Activated CD8-positive, alpha-beta memory T cell treated with anti-CD3 and anti-CD28 coated beads, Interleukin-2, amount 50 U/mL, for 1 hour (primary cell): ENCODE results near the gene ALKBH5.

Source experiments
- DNase-seq: peaks from one replicate; pipeline ENCODE4 v3.0.0-alpha.2; 2020; ENCODE audit errors: extremely low read depth

Gene ALKBH5

DNA sequence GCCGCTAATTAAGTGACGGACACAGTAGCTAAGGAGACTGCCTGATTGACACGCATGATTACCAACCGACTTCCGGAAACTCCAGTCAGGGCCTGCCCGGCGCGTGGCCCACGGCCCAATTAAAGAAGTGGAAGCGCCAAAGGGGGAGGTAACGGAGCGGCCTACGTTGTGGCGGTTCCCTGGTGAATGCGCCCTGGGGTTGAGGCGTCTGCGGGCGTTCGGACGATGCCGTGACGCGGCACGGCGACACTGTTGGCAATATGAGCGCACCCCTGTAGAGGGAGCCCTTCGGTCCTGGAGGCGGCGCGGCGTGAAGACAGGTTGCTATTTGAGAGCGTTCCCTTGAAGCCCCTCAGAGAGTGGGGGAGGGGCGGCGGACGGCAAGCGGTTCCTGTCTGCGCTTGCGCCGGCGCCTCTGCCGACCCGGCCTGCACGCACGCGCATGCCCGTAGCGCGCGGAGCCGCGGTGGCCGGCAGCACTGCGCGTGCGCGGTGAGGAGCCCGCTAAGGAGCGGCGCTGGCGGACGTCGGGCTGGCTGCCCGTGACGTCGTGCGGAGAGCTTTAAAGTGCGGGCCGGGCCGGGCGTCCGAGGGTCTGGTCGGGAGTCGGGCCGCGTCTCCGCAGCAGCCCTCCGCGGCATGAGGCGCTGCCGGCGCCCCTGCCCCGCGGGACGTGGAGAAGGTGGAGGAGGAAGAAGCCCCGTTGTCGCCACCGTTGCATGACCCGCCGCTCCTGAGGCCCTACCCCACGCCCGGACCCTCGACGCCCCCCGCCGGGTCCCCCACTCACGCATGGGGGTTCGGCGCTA lies at the start of gene ALKBH5:
Gene ALKBH5 (plus strand): TSS at position 495 of the 809 bp plus-strand sequence. CDS start 416 bp downstream, outside the sequence.
- peak; percentile 96 for DNase-seq

DNA sequence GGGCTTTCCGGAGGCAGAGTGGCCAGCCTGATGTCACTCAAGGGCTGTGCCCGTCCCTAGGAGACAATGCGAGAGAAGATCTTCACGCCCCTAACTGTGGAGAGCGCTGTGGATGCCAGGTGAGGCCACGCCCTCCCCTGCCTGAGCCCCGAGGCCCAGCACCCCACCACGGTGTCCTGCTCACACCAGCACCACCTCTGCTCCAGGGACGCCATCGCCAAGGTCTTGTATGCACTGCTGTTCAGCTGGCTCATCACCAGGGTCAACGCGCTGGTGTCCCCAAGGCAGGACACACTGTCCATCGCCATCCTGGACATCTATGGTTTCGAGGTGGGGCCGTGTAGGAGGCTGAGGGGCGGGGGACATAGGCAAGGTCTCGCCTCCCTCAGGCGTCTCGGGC lies 47.3 kb upstream of the ALKBH5 start:
- no peak for DNase-seq

DNA sequence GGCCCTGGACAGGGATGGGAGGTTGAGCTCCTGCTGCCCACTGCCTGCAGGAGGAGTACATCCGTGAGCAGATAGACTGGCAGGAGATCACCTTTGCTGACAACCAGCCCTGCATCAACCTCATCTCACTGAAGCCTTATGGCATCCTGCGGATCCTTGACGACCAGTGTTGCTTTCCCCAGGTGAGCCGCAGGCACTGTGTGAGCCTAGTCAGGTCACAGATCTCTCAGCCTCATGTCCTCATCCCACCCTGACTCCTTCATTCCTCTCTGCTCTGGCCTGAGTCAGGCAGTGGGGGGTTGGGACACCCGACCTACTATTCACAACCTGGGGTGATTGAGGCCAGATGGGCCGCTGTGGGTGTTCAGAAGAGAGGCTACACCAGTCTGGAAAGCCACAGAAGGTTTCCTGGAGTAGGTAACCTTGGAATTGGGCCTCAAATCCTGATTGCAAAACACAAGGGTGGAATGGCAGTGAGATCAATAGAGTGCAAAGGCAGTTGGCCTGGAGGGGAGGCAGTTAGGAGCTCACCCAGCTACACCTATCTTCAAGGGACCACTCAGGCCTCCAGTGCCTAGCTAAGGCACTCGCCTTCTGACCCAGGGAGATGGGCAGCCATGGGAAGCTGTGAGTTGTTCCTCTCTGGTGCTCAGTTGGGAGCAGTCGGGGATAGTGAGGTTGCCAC lies 45.4 kb upstream of the ALKBH5 start:
- DNase-seq, result no peak

DNA sequence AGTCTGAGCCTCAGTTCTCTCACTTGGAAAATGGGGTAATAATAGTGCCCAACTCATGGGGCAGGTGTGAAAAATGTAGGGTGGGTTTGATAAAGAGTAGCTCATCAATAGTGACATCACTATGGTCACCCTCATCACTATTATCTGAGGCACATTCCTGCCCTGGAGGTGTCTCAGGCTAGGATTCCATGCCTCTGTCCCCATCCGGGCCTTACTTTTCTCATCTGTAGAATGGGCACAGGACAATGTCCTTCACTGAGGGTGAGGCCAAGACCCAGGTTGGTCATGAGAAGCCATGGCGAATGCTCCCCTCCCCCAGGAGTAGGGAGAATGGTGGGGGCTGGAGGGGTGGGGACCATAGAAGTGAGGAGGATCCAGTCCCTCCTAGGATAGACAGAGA lies 44.5 kb upstream of the ALKBH5 start:
- DNase-seq, result no peak

DNA sequence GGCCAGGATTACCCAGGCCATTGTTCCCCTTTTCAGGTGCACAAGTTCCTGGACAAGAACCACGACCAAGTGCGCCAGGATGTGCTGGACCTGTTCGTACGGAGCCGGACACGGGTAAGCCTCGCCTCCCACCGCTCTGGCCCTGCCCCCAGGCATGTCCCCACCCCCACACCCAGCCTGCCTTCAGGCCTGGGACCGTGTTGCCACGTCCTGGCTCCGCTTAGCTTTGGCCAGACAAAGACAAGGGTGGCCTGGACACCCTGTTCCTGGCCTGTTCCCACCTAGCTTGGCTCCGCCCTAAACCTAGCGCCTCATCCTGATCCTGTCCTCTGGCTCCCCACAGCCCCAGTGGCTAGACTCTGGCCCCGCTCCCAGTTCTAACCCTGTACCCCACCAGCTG lies 44.1 kb upstream of the ALKBH5 start:
- no peak for DNase-seq

DNA sequence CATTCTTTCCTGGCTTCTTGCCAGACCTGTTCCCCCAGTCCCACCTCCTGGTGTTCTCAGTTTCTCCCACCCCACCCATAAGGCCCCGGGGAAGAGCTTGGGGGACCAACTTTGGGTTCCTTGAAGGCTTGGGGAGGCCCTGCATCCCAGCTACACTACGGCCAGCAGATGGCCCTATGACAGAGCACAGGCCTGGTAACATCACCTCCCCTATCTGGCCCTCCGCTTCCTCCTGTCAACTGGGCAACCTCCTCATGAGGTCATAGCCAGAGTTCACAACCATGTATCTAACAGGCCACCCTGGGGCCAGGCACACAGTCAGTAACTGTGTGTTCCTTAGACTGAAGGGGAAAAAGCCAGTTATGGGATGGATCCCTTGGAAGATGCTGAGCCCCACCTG lies 43.7 kb upstream of the ALKBH5 start:
- DNase-seq, result no peak

DNA sequence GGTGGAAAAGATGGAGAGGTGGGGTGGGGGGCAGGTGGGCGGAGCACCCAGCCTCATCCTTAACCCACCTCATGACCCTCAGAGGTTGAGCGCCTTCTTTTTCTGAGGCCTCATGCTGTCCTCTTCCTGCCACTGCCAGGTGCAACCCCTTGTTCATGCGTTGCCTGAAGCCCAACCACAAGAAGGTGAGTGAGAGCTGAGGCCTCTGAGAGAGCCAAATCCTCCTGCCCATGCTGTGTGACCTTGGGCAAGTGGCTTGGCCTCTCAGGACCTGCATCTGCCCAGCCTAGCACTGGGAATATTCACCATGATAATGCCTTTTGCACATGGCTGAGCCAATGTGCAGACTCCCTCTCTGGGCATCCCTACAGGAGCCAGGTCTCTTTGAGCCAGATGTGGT lies 43.0 kb upstream of the ALKBH5 start:
- DNase-seq, result no peak

DNA sequence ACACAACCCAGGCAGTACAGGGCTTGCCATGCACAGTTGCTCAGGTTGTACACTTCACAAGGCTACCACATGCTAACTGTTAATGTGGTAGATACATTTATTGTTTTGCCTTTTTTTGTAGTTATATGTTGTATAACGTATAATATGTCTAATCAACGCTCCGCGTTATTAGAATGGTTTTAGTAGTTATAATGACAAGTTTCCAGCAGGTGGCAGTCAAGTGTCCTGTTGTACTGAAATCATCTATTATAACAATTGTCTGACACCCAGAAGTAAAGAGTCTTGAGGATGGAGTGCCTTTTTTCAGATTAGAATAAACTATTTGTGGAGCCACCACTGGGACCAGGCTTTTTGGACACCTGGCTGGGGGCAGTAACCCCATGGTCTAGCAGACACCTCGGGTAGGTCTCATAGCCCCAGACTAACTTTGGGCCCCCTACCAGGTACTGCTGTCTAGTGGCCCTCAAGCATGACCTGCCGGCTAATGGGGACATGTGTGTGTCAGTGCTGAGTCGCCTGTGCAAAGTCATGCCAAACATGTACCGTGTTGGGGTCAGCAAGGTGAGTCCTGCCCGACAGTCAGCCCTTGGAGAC lies 42.3 kb upstream of the ALKBH5 start:
- no peak for DNase-seq

DNA sequence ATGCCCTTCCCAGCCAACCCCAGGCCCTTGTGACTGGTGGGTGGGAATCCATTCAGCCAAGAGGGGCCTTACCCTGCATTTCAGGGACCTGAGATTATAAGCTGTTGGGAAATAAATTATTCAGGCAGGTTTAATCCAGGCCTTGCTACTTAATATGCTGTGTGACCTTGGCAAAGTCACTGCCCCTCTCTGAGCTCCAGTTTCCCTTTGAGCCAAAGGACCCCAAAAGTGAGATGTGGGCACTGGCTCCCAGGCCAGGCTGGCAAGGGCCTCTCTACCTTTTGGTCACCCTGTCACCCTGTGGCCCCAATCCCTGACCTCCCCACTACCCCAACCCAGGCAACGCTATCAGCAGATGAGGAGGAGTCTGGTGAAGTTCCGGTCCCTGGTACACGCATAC lies 41.2 kb upstream of the ALKBH5 start:
- no peak for DNase-seq

DNA sequence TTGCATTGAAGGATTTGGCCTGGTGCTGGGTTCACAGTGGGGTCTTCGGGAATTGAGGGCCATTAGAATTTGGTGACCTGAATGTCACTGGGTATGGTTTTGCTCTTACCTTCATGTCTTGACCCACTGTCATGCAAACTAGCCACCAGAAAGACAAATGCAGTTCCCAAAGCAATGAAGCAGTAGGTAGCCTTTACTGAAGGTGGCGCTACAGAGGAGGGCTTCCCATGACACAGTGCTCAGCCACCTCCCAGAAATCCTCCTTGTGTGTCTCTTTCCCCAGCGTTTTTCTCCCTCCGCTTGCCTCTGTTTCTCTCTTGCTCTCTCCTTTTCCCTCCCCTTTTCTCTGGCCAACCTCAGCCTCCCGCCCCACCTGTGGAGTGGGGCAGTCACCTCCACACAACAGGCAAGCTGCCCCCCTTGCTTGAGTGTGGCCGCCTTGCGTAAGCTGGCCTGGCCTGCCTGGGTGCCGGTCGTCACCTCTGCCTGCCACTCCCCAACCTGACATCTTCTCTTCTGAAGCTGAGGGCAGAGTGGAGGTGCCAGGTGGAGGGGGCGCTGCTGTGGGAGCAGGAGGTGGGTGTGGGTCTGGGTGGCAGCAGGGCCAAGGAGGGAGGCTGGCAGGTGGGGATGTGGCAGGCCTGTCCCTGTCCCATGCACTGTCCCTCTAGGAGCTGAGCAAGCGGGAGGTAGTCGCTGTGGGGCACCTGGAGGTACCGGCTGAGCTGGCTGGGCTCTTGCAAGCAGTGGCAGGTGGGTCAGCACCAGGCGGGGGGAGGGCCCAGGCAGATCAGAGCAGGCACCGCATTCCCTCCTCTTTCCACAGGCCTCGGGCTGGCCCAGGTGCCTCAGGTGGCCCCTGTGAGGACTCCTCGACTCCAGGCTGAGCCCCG lies 40.3 kb upstream of the ALKBH5 start:
- no peak for DNase-seq

DNA sequence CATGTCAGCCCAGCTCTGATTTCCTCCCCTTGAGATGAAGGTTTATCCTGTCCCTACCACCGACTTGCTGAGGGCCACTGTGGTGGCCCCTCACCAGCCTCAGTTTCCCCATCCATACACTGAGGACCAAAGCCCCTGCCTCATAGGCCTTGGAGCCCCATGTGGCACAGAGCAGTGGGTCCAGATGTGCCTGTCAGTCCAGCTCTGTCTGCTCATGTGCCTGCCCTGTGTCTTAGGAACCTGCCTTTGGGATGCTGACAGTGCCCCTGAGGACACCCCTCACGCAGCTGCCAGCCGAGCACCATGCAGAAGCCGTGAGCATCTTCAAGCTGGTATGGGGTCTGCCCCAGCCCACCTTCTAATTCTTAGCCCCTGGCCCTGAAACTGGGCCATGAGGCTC lies 39.4 kb upstream of the ALKBH5 start:
- DNase-seq, result no peak

DNA sequence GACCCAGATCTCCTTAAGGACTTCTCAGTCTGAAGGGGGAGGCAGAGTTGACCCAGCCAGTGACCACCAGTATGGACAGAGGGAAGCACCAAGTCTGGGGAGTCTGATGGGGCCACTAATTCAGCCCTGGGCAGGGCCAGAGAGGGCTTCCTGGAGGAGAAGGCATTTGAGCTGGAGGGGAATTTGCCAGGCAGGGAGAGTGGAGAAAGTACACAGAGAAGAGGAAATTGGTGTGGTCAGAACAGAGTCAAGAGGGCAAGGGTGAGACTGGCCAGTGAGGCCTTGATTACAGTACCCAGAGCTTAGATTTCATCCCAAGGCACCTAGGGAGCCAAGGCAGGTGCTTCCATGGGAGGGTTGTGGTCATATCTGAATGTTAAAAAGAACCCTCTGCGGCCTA lies 38.8 kb upstream of the ALKBH5 start:
- no peak for DNase-seq

DNA sequence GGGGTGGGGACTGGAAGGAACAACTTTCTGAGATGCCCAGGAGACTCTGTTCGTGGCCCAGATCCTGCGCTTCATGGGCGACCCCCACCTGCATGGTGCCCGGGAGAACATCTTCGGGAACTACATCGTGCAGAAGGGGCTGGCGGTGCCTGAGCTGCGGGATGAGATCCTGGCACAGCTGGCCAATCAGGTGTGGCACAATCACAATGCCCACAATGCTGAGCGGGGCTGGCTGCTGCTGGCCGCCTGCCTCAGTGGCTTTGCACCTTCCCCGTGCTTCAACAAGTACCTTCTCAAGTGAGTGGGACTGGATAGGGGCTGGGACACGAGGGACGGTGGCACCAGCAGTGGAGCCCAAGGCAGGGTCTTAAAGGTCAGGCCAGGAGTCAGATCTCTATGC lies 37.8 kb upstream of the ALKBH5 start:
- no peak for DNase-seq

DNA sequence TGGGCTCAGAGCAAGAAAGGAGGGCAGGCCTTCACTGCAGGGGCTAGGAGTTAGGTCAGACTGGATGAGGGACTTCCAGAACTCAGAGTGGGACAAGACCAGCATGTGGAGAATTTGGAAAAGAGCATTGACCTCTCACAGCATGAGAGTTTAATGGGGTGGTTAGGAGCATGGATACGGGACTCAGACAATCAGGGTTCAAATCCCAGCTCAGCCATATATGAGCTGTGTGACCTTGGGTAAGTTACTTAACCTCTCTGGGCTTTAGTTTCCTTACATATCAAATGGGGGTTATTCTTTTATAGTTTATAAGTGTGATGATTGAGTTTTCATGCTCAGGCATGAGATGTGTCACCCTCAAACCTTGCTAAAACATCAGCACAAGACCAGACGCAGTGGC lies 37.4 kb upstream of the ALKBH5 start:
- DNase-seq, result no peak

DNA sequence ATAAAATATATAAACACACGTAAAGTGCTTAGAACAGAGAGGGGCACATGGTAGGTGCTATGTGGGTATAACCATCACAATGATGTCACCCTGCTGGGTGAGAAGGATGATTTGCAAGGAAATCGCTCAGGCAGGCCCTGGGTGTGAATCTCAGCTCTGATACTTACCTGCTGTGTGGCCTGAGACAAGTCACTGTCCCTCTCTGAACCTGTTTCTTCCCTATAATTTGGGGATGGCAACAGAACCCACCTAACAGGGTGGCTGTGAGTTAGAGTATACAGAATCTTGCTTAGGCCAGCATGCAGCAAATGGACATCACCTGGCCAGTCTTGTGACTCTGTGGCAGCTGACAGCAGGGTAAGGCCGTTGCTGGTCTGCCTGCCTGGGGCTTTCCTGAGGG lies 36.6 kb upstream of the ALKBH5 start:
- no peak for DNase-seq

DNA sequence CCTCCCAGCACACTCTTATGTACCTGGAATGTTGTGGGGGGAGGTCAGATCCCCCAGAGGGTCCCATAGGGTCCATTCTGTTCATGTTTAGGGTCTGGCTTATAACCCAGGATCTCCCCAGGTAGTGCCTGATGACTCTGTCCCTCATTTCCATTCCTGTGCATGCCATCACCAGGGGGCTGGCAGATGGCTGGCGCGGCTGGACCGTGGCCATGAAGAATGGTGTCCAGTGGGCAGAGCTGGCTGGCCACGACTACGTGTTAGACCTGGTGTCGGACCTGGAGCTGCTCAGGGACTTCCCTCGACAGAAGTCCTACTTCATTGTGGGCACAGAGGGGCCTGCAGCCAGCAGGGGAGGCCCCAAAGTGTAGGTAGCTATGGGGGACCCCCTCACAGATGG lies 35.0 kb upstream of the ALKBH5 start:
- no peak for DNase-seq

DNA sequence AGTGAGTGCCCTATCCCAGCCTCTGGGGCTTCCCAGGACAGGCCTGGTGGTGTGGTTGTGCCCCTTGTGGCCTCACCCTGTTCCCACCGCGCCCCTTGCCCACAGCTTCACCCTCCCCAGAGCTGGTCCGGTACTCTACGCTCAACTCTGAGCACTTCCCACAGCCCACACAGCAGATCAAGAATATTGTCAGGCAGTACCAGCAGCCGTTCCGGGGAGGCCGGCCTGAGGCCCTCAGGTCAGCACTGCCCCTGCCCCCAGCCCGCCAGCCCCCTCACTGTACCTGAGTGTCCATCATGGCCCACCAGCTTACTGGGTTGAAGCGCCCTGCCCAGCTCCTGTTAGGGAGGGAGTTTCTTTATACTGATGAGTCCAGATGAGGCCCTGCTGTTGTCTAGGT lies 32.3 kb upstream of the ALKBH5 start:
- DNase-seq, result no peak

DNA sequence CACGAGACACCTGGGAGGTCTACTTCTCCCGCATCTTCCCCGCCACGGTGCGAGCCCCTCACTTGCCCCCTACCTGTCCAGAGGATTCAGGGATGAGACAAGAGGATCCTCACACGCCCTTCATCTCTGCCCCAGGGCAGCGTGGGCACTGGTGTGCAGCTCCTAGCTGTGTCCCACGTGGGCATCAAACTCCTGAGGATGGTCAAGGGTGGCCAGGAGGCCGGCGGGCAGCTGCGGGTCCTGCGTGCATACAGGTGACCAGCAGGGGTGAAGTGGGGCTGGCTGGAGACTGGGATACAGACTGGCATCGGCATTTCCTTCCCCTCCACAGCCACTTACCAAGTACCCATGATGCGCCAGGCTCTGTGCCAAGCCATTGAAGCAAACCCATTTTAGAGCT lies 28.4 kb upstream of the ALKBH5 start:
- no peak for DNase-seq

DNA sequence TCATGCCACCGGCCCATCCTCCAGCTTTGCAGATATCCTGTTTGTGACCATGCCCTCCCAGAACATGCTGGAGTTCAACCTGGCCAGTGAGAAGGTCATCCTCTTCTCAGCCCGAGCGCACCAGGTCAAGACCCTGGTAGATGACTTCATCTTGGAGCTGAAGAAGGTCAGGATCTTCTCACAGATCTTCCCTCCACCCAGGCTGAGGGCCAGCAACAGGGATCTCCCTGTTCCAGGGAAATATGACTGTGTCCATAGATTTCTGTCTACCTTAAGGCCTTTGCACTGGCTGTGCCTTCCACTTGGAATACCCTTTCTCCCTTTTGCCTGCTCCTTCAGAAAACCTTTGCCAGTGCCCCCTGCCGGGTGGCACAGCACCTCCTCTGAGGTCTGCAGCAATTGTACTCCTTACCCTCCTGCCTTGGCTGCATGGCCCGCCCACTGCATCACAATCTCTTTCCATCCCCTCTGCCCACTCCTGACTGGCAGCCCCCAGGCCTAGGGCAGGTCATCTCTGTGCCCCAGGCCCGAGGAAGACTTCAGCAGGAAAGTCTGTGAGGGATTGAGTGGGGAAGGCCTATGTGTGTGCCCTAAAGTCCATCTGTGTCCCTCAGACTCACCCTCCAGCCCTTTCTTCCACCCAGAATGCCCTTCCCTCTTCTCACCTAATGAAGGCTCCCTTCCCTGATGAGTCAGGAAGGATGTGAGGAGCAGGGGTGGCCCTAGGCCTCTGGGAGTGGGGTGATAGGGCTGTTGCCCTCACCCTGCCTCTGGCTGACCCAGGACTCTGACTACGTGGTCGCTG lies 27.3 kb upstream of the ALKBH5 start:
- DNase-seq, result no peak

DNA sequence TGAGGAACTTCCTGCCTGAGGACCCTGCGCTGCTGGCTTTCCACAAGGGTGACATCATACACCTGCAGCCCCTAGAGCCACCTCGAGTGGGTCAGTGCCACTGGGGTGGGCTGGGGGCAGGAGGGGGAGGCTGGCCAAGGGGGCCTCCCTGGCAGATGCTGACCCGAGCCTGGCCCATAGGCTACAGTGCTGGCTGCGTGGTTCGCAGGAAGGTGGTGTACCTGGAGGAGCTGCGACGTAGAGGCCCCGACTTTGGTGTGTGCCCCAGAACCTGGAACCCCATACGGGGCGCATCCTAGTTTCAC lies 26.7 kb upstream of the ALKBH5 start:
- no peak for DNase-seq

DNA sequence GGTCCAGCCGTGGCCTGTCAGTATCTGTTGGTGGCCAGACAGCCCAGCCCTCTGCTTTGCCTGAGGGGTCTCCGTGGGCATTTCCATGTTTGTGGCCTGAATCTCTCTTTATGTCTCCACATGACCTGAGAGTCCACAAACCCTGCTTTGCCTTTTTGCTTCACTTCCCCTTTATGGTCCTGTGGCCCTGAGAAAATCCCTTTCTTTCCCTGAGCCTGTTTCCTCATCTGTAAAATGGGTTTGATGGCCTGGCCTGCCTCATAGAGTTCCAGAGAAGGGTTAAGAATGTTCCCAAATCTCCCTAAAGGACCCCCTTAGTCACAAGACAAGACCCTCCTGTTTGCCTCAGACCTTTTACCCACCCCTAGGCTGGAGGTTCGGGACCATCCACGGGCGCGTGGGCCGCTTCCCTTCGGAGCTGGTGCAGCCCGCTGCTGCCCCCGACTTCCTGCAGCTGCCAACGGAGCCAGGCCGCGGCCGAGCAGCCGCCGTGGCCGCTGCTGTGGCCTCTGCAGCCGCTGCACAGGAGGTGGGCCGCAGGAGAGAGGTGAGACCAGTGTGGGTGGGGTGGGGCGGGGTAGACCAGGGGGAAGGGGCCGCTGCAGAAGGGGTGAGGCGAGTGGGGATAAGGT lies 26.2 kb upstream of the ALKBH5 start:
- no peak for DNase-seq
